GM12801 (cell line): ENCODE results near the gene RCBTB2.

Experiments
- CTCF ChIP-seq: IDR thresholded peaks from one replicate; pipeline ENCODE4 v1.5.1; 2011; ENCODE audit warnings: control low read depth; ENCODE audit not compliant: insufficient read length; ENCODE audit errors: extremely low read depth

RCBTB2 gene

DNA sequence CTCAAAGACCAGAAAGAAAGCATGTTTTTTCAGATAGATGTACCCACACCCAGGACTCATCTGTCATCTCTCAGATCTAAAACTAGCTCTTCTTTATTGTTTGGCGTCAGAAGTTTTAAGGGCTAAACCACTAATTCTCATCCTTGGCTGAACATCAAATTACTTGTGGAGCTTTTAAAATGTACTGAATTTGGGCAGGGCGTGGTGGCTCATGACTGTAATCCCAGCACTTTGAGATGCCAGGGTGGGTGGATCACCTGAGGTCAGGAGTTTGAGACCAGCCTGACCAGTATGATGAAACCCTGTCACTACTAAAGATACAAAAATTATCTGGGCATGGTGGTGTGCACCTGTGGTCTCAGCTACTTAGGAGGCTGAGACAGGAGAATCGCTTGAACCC is 47.4 kb downstream of the RCBTB2 start:
- no peak for TF ChIP-seq CTCF

DNA sequence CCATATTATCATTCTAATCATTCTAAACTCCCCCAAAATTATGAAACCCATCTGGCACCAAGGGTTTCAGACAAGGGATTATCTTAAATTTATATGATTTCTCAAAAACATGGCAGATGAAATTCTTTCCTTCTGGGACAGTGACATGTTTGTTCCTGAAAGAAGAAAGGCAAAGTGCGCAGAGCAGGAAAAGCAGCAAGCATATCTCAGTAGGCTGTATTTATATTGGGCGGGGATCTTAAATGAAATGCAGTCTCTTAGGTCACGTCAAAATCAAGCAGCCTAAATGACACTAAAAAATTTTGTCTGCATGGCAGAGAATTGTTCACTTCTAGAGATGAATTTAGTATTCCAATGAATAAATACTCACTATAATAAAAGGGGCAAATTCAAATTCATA is 49.3 kb downstream of the RCBTB2 start:
- TF ChIP-seq CTCF = no peak

DNA sequence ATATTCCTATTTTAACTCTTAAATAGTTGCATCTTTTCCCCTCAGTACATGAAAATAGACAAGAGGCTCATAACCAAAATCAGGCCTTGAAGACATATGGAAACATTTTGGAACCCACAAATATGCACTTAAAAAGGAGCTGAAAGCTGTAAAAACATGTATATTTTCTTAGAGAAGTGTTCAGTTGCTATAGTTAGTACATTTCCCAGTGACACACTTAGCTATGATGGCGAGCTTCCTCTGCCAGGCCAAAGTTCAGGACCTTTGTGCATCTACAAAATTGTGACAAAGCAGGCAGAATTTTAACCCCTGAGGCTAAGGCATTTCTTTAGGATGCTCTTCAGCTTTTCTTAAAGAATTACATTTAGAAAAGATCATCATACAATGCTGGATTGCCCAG is 54.5 kb downstream of the RCBTB2 start:
- no peak for TF ChIP-seq CTCF

DNA sequence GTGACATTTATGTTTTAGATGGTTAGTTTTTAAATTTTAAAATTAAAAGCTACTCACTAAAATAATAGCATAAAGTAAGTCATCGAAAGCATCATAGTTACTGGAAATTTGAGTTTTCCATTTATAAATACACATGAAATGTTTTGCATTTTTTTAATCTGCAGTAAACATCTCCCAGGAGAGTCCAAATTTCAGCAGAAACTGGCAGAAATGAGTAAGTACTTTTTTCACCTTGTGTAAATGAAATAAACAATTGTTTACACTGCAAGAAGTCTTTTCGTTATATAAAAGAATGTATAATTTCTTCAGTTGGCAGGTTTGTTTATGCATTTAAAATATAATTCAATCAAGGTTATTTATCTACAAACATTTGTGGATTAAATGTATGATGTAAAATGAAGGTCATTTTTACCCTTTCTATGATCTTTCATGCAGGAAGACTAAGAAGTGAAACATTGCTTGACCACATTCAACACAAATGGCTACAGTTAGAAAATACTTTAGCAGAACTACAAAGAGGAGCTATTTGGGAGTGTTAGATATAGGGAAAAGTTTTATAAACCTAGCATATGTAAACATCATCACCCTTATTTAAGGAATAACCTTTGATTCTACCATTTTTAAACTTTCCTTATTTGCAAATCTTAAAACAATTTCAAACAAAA is 55.6 kb downstream of the RCBTB2 start:
- TF ChIP-seq CTCF = no peak

DNA sequence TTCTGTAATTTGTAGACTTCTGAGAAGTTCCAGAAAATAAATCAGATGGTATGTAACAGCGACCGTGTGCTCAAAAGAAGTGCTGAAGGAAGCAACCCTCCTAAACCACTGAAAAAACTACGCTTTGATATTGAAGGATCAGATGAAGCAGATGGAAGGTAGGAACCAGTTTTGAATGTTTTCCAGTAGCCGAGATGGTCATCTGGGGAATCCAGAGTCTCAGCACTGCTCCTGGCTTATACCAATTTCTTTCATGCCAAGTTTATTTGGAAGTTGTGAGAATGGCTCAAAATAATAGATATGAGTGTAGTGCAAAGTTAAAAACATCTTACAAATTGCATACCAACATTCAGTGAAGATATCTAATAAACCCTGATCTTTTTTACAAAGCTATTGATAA is 56.2 kb downstream of the RCBTB2 start:
- no peak for TF ChIP-seq CTCF

- no peak for TF ChIP-seq CTCF
These were observed 56.7 kb downstream of the RCBTB2 start for GRCh38 chr13:48476215-48476614.

- TF ChIP-seq CTCF = no peak
These were observed 57.6 kb downstream of the RCBTB2 start for GRCh38 chr13:48475230-48475629.

- TF ChIP-seq CTCF = no peak
These were observed 75.2 kb downstream of the RCBTB2 start for GRCh38 chr13:48457578-48458242.
